HepG2 (cell line): ENCODE measurements around the gene GDPD4. TPM values are rescaled to one million over a fixed set of nuclear protein-coding genes. Genes with fewer than 3 reads are reported as not detected.

Experiments used
- CBX5 ChIP-seq: sonication (generic); formaldehyde crosslinking; IDR thresholded peaks from 2 replicates; pipeline ENCODE4 v1.4.0; 2020; ENCODE audit warnings: missing genetic modification reagents, borderline replicate concordance
- EED ChIP-seq: sonication (generic); formaldehyde crosslinking; IDR thresholded peaks from 2 replicates; pipeline ENCODE4 v1.5.0; 2020; ENCODE audit warnings: mild to moderate bottlenecking, missing genetic modification reagents
- FOXO1 ChIP-seq: sonication (generic); formaldehyde crosslinking; IDR thresholded peaks from 2 replicates; pipeline ENCODE4 v1.4.0; 2020; ENCODE audit warnings: missing genetic modification reagents
- FOXP1 ChIP-seq, 2 experiments: fragments of 450-650 bp in 1 of 2; IDR thresholded peaks; 2 replicates each; pipeline ENCODE4 v1.6.1; 2017 to 2018; ENCODE audit warnings: antibody characterized with exemption in 1 of 2
- GATAD2A ChIP-seq: IDR thresholded peaks from 2 replicates; pipeline ENCODE4 v1.6.1; 2016
- HDAC1 ChIP-seq: sonication (generic); formaldehyde crosslinking; IDR thresholded peaks from 2 replicates; pipeline ENCODE4 v1.5.1; 2020; ENCODE audit warnings: mild to moderate bottlenecking, missing genetic modification reagents
- HNRNPLL ChIP-seq: fragments of 200-400 bp; formaldehyde crosslinking; IDR thresholded peaks from 2 replicates; pipeline ENCODE4 v1.6.1; 2017; ENCODE audit warnings: mild to moderate bottlenecking, low read depth, low read length; ENCODE audit not compliant: poor library complexity, severe bottlenecking
- IRF2 ChIP-seq: IDR thresholded peaks from 2 replicates; pipeline ENCODE4 v1.6.1; 2018; ENCODE audit warnings: missing genetic modification reagents, missing compliant biosample characterization
- MATR3 ChIP-seq: sonication (generic); formaldehyde crosslinking; IDR thresholded peaks from 2 replicates; pipeline ENCODE4 v1.4.0; 2020; ENCODE audit warnings: missing genetic modification reagents
- TBX2 ChIP-seq: sonication (generic); formaldehyde crosslinking; IDR thresholded peaks from 2 replicates; pipeline ENCODE4 v1.5.0; 2020; ENCODE audit warnings: missing genetic modification reagents, mild to moderate bottlenecking, borderline replicate concordance
- ZBTB20 ChIP-seq: sonication (generic); formaldehyde crosslinking; IDR thresholded peaks from 2 replicates; pipeline ENCODE4 v1.8.1; 2023; ENCODE audit warnings: missing genetic modification reagents, low read depth, mild to moderate bottlenecking, borderline replicate concordance
- ZNF225 ChIP-seq: sonication (generic); formaldehyde crosslinking; IDR thresholded peaks from 2 replicates; pipeline ENCODE4 v1.4.0; 2020; ENCODE audit warnings: mild to moderate bottlenecking, missing genetic modification reagents
- ZNF281 ChIP-seq: sonication (generic); formaldehyde crosslinking; IDR thresholded peaks from 2 replicates; pipeline ENCODE4 v1.4.0; 2020; ENCODE audit warnings: missing genetic modification reagents, borderline replicate concordance
- ZNF317 ChIP-seq: sonication (generic); formaldehyde crosslinking; IDR thresholded peaks from 2 replicates; pipeline ENCODE4 v1.5.0; 2020; ENCODE audit warnings: mild to moderate bottlenecking, missing genetic modification reagents
- ZNF580 ChIP-seq: IDR thresholded peaks from 2 replicates; pipeline ENCODE4 v1.6.1; 2016; ENCODE audit warnings: low read depth, borderline replicate concordance
- ZNF644 ChIP-seq: IDR thresholded peaks from 2 replicates; pipeline ENCODE4 v1.6.1; 2016; ENCODE audit warnings: low read depth
- polyA plus RNA-seq, 8 experiments: library from polyadenylated mRNA; depleted of rRNA in 3 of 8; stranded (reverse) in 7 of 8; unstranded in 1 of 8; fragments of >200 nt; fragmentation: Illumina TruSeq in 4 of 8; extraction: Trizol in 4 of 8; gene quantifications; 2 replicates each; pipeline versions ENCODE4 v1.2.1 to v1.2.3, GENCODE V29; 2011 to 2016; ENCODE audit warnings: low read depth in 4 of 8, missing spikeins in 1 of 8, mixed read lengths in 1 of 8; ENCODE audit not compliant: insufficient read depth in 1 of 8
- total RNA-seq, 5 experiments: library from RNA; depleted of rRNA; stranded (reverse); fragments of >200 nt; fragmentation: Illumina TruSeq; extraction: Trizol; gene quantifications; 2 replicates each; pipeline ENCODE4 v1.2.3, GENCODE V29; 2016; ENCODE audit warnings: low read depth in 1 of 5
- TF ChIP-seq, protein P1 (sequence below): sonication (generic); formaldehyde crosslinking; IDR thresholded peaks from 2 replicates; pipeline ENCODE4 v1.5.0; 2020; ENCODE audit warnings: mild to moderate bottlenecking, missing genetic modification reagents, moderate library complexity

GDPD4 gene
- total and polyA plus RNA-seq, 2 of the 13 experiments (the other 11 are each of a cell fraction or from before 2014, with no cell fraction given) = not detected

DNA sequence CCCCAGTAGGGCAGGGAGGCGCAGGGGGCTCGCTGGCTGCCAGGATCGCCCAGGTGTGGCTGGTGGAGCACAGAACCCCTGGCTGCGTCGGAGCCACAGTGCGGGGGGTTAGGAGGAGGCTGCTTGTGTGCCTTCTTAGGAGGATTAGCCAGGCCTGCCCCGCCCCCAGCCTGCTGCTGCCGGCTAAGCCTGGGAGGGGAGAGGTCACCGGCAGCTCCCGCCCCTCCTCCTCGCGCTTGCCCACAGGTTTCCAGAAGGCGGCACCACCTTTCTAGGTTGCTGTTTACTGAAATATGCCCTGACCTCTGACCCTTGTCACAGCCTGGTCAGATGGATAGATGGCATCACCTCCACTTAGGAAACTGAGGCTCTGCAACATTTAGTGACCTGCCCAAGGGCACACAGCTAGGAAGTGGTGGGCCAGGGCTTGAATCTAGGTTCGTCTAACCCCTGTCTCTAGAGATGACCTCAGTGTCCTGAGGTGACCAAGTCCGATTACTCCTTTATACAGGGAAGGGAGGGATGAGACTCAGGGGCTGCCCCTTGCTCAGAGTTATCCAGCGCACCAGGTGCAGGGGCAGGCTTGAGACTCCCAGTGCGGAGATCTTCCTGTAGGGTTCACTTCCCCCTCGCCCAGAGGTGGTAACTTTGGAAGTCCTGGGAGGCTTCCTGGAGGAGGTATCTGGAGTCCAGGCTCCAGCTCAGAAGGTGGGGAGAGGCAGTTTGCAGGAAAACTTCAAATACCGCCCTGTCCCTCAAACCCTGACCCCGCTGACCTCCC is 129.4 kb downstream of the GDPD4 start (continued):
- TF ChIP-seq, protein P1, sequence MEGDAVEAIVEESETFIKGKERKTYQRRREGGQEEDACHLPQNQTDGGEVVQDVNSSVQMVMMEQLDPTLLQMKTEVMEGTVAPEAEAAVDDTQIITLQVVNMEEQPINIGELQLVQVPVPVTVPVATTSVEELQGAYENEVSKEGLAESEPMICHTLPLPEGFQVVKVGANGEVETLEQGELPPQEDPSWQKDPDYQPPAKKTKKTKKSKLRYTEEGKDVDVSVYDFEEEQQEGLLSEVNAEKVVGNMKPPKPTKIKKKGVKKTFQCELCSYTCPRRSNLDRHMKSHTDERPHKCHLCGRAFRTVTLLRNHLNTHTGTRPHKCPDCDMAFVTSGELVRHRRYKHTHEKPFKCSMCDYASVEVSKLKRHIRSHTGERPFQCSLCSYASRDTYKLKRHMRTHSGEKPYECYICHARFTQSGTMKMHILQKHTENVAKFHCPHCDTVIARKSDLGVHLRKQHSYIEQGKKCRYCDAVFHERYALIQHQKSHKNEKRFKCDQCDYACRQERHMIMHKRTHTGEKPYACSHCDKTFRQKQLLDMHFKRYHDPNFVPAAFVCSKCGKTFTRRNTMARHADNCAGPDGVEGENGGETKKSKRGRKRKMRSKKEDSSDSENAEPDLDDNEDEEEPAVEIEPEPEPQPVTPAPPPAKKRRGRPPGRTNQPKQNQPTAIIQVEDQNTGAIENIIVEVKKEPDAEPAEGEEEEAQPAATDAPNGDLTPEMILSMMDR (CRISPR knock-in tag) = peak; percentile 68
- TF ChIP-seq GATAD2A = peak; percentile 49; the same call in 1 of the 2 replicates
- TF ChIP-seq FOXP1 (IDR thresholded peaks at IDR 0.05) = no peak
- peak; percentile 27; the same call in 1 of the 2 replicates for TF ChIP-seq FOXP1 (CRISPR knock-in tag; IDR thresholded peaks at IDR 0.05)
- no peak for TF ChIP-seq HNRNPLL
- peak; percentile 62; the same call in 1 of the 2 replicates for TF ChIP-seq FOXO1 (CRISPR knock-in tag)
- TF ChIP-seq ZNF281 = peak; percentile 88
- TF ChIP-seq ZBTB20 = peak; percentile 37; the same call in 1 of the 2 replicates
- peak; percentile 37; the same call in 1 of the 2 replicates for TF ChIP-seq ZNF317 (CRISPR knock-in tag)
- TF ChIP-seq ZNF644 (CRISPR knock-in tag) = no peak
- no peak for TF ChIP-seq MATR3 (CRISPR knock-in tag)
- TF ChIP-seq HDAC1 (CRISPR knock-in tag) = peak; percentile 52
- peak; percentile 21; the same call in 1 of the 2 replicates for TF ChIP-seq ZNF580 (CRISPR knock-in tag)
- peak; percentile 23; the same call in 1 of the 2 replicates for TF ChIP-seq CBX5 (CRISPR knock-in tag)
- TF ChIP-seq IRF2 (CRISPR knock-in tag) = peak; percentile 31; the same call in 1 of the 2 replicates
- TF ChIP-seq ZNF225 (CRISPR knock-in tag) = no peak
- TF ChIP-seq EED (CRISPR knock-in tag) = 0 out of 2 replicates have a peak, but pooled peaks have one; percentile 49
- TF ChIP-seq TBX2 (CRISPR knock-in tag) = peak; percentile 80
